SK-N-MC (cell line): ENCODE data around the gene CT47B1.

Experiments
- EZH2 ChIP-seq: fragments of 200-600 bp; sonication (generic); IDR thresholded peaks from one replicate; pipeline ENCODE4 v1.6.1; 2017; ENCODE audit warnings: antibody characterized with exemption
- FOXP2 ChIP-seq: optimal IDR thresholded peaks from 2 replicates; pipeline ENCODE3; 2011; ENCODE audit warnings: mild to moderate bottlenecking, moderate library complexity; ENCODE audit not compliant: insufficient read depth; ENCODE audit errors: extremely low read length, control extremely low read depth
- POLR2AphosphoS5 ChIP-seq: IDR thresholded peaks from 2 replicates; pipeline ENCODE4 v1.6.1; 2012; ENCODE audit warnings: mild to moderate bottlenecking, low read depth, low read length, borderline replicate concordance

DNA sequence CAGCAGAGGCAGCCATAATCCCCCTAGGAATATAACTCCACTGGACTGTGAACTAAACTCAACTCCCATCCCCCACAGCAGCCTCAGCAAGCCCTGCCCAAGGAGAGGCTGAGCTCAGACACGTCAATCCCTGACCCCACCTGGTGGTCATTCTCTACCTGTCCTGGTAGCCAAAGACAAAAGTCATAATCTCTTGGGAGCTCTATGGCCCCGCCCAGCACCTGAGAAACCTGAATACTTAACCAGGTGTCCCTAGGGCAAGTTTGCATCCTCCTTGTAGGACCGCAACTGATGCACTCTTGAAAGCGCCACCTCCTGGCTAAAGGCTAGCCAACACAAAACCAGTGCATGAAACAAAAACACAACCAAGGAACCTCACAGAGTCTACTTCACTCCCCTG, 18.4 kb downstream of the CT47B1 start:
- TF ChIP-seq EZH2 (no peak), POLR2AphosphoS5 (no peak), FOXP2 (no peak)
